Measurements from ENCODE around the gene LORICRIN. TPM values are rescaled to one million over a fixed set of nuclear protein-coding genes. Genes with fewer than 3 reads are reported as not detected.

Gene LORICRIN
- total and polyA plus RNA-seq, 9 of the 15 experiments (the other 6 are each of a cell fraction or from before 2014, with no cell fraction given), result not detected

GRCh38 chr1:153293480-153293775 is 33.9 kb downstream of the LORICRIN start:
- H3K36me3 ChIP-seq (ENCODE audit: control insufficient read depth, insufficient read depth, low read length), result no peaks in the 10 kb centered on the region
- no peaks in the 10 kb centered on the region for H3K9me1 ChIP-seq (ENCODE audit: control insufficient read depth, insufficient read depth, low read length)
- no peak for TF ChIP-seq ZNF655 (CRISPR knock-in tag; IDR thresholded peaks at IDR 0.05)
- TF ChIP-seq PRDM10 (IDR thresholded peaks at IDR 0.05; ENCODE audit: partially characterized antibody), result peak; percentile 26
- no peak for TF ChIP-seq SRSF7 (optimal IDR thresholded peaks at IDR 0.05; ENCODE audit: low read depth, low read length)
- peaks cover 6 to 47% of the 10 kb centered on the region in 2 experiments; a peak in 4 of 5 replicates for H3K27me3 ChIP-seq (ENCODE audit: control insufficient read depth in 2 of 2, insufficient read depth in 2 of 2, low read length in 2 of 2)
- H3K9me3 ChIP-seq (replicated peaks; ENCODE audit: control insufficient read depth, insufficient read depth, low read depth, low read length), result no peaks in the 10 kb centered on the region
- CTCF ChIA-PET (ENCODE audit: low intra/inter-chr PET ratio), result no interaction called here
- ATAC-seq, result no peak
- POLR2A ChIA-PET, result interaction anchor here (0.6 to 1.2 kb wide), 2 partner anchors 50 to 151 kb away, joined by 3 to 4 read pairs; no protein-coding TSS in a partner anchor
- H3K9ac ChIP-seq (ENCODE audit: insufficient read depth in 1 of 2, low read depth in 2 of 2, low read length in 2 of 2), result no peak overlapping the region
- no peaks in the 10 kb centered on the region for H3K79me2 ChIP-seq (ENCODE audit: control insufficient read depth, insufficient read depth, low read length)
- intact Hi-C loops (cut with micrococcal nuclease), result no loop called here
- no peak overlapping the region for H2AFZ ChIP-seq (ENCODE audit: low read depth, low read length)
- H3K4me1 ChIP-seq (replicated peaks in 1 of 2; ENCODE audit: control insufficient read depth in 2 of 2, insufficient read depth in 2 of 2, low read length in 2 of 2), result peaks cover 0 to 11% of the 10 kb centered on the region in 2 experiments; a peak in 2 of 5 replicates
- no peak overlapping the region for H3K4me2 ChIP-seq (ENCODE audit: insufficient read depth, low read length)
- in situ Hi-C loops (cut with MboI), result no loop called here
- no peak for DNase-seq (ENCODE audit: extremely low read depth in 1 of 4, low spot score in 3 of 4)
- no peak for FAIRE-seq
- BruUV-seq (replicated peaks), result no TSS peak
- H3K27ac ChIP-seq (ENCODE audit: extremely low read depth, low read depth, low read length), result no peak overlapping the region
- no peak overlapping the region for H3K4me3 ChIP-seq
- 3% methylated on average over 7 of the region's 7 CpGs for WGBS (ENCODE audit: insufficient coverage, low coverage, missing lambda C conversion rate)
- no peaks in the 10 kb centered on the region for H4K20me1 ChIP-seq (replicated peaks; ENCODE audit: control insufficient read depth, insufficient read depth, low read length)
